ENCODE data around the gene HBG1. TPM values are rescaled to one million over a fixed set of nuclear protein-coding genes. Genes with fewer than 3 reads are reported as not detected.

Gene HBG1
- total and polyA plus RNA-seq, 2 of the 4 experiments (the other 2 are of a cell fraction), result not detected

- Histone ChIP-seq H2BK15ac (ENCODE audit: low read depth, low read length) (peak overlapping the region; percentile 54; the same call in 1 of the 3 replicates), H2BK5ac (ENCODE audit: low read depth, low read length, poor library complexity, severe bottlenecking) (no peak overlapping the region), H3K27ac (ENCODE audit: insufficient read depth, low read length) (no peak overlapping the region), H3K23ac (ENCODE audit: low read depth, low read length) (no peak overlapping the region), H4K20me1 (ENCODE audit: insufficient read depth, low read length) (no peaks in the 10 kb centered on the region), H3K27me3 (ENCODE audit: control insufficient read depth, insufficient read depth, low read length) (no peaks in the 10 kb centered on the region), H4K8ac (ENCODE audit: low read depth in 2 of 2, low read length in 2 of 2) (peak overlapping the region in 1 of 2 experiments; percentile 1; a peak in 1 of 4 replicates), H3K4me2 (ENCODE audit: low read depth, low read length) (no peak overlapping the region), H3K79me1 (ENCODE audit: low read depth in 1 of 2, low read length in 2 of 2) (no peaks in the 10 kb centered on the region), H4K91ac (ENCODE audit: insufficient read depth, low read depth, low read length) (0 out of 2 replicates have a peak overlapping the region, but pooled peaks have one; percentile 31), H2AK9ac (replicated peaks; ENCODE audit: low read depth, low read length, poor library complexity) (no peak overlapping the region), H3K4me3 (ENCODE audit: insufficient read depth, low read depth, low read length) (no peak overlapping the region), H3K9me1 (ENCODE audit: insufficient read depth, low read length) (peaks cover 10% of the 10 kb centered on the region), H2BK120ac (ENCODE audit: low read depth, low read length) (peak overlapping the region; percentile 66), H3K9ac (ENCODE audit: low read depth, low read length) (no peak overlapping the region), H3K4ac (ENCODE audit: low read depth, low read length) (peak overlapping the region; percentile 26; the same call in 1 of the 2 replicates), H3K4me1 (ENCODE audit: control insufficient read depth, insufficient read depth, low read length) (peaks cover 16% of the 10 kb centered on the region), H3K14ac (replicated peaks; ENCODE audit: low read depth, low read length) (no peak overlapping the region), H3K36me3 (ENCODE audit: control insufficient read depth, insufficient read depth, low read length) (no peaks in the 10 kb centered on the region), H3K9me3 (ENCODE audit: control insufficient read depth, insufficient read depth, low read length) (no peaks in the 10 kb centered on the region), H2BK20ac (ENCODE audit: low read depth, low read length) (peak overlapping the region; percentile 53; the same call in 1 of the 2 replicates), H2AFZ (replicated peaks; ENCODE audit: low read length, poor library complexity) (no peak overlapping the region), H4K5ac (ENCODE audit: low read depth, low read length) (no peak overlapping the region; the same call in 1 of the 2 replicates), H3K56ac (ENCODE audit: extremely low read depth, insufficient read depth, low read length) (no peak overlapping the region), H2AK5ac (ENCODE audit: low read depth, low read length) (no peak overlapping the region), H3K18ac (ENCODE audit: low read depth, low read length) (peak overlapping the region; percentile 31; the same call in 1 of the 2 replicates)
- ChIA-PET POLR2A (ENCODE audit: unreplicated experiment) (no interaction called here), CTCF (interaction anchor here (1.3 kb wide), 1 partner anchor 15 kb away, joined by 3 read pairs; no protein-coding TSS in a partner anchor)
- in situ Hi-C loops (cut with MboI; ENCODE audit: low sequenced_read_pairs), result no loop called here
- no peak for ATAC-seq (ENCODE audit: low read depth)
- BruUV-seq (replicated peaks), result no TSS peak
- no CpG with 5 or more reads among the region's 2 CpGs for WGBS, 2 experiments (ENCODE audit: extremely low coverage in 2 of 2, insufficient read length in 1 of 2)
- no peak for TF ChIP-seq USF2 (IDR thresholded peaks at IDR 0.05; ENCODE audit: low read depth, low read length)
- dilution Hi-C loops (cut with HindIII; ENCODE audit: low sequenced_read_pairs, unreplicated experiment), result no loop called here
- intact Hi-C loops (cut with micrococcal nuclease), result no loop called here
- DNase-seq, result no peak
These were observed 27.0 kb upstream of the HBG1 start for GRCh38 chr11:5276697-5277096.
